Measurements from ENCODE around the gene ZNF71.

GRCh38 chr19:56603829-56604228, 8.7 kb downstream of the ZNF71 start:
- TF ChIP-seq POLR2AphosphoS5 (IDR thresholded peaks at IDR 0.05; ENCODE audit: insufficient read depth, low read depth, low read length) (no peak), CTCF (IDR thresholded peaks at IDR 0.05; ENCODE audit: extremely low read depth in 1 of 2, insufficient read depth in 1 of 2, low read depth in 1 of 2, low read length in 2 of 2) (no peak), EZH2 (IDR thresholded peaks at IDR 0.05; ENCODE audit: borderline replicate concordance, low read depth, low read length, severe bottlenecking) (no peak)
